ENCODE data around the gene C6orf62. TPM values are rescaled to one million over a fixed set of nuclear protein-coding genes. Genes with fewer than 3 reads are reported as not detected.
"Not testable (repeated sequence)": the region's sequence is repeated elsewhere in the genome, so short reads cannot be mapped to it uniquely, and the experiment has no call there.

Gene C6orf62
- total RNA-seq, 1 donor = 168 TPM

DNA sequence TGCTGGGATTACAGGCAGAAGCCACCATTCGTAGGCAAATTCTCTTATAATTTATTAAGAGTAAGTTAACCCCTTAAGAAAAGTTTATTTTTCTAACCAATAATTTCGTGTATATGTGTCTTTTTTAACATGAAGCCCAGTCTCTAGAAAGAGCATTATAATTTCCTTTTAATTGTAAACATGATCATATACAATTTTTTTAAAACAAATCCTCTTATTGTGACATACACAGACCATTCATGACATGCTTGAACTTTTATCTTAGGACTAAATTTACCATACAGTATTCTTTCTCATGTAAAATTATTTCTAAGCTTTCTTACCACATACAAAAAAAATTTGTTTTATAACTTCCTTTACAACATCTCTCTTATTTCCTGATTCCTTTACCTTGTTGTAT, 45.3 kb downstream of the C6orf62 start:
- Histone ChIP-seq H3K36me3 (ENCODE audit: insufficient read depth, low read length) (no peaks in the 10 kb centered on the region), H3K9me3 (ENCODE audit: low read depth, low read length) (no peaks in the 10 kb centered on the region), H4K20me1 (ENCODE audit: insufficient read depth, low read length) (no peaks in the 10 kb centered on the region), H3K4me1 (ENCODE audit: insufficient read depth, low read length) (no peaks in the 10 kb centered on the region), H3K79me2 (ENCODE audit: insufficient read depth, low read length) (no peaks in the 10 kb centered on the region), H3K27ac (ENCODE audit: low read depth, low read length) (no peak overlapping the region), H3K4me3 (ENCODE audit: insufficient read depth, low read length) (no peak overlapping the region), H3K27me3 (ENCODE audit: insufficient read depth, low read length) (no peaks in the 10 kb centered on the region), H3K4me2 (ENCODE audit: insufficient read depth, low read length) (no peak overlapping the region), H2AFZ (ENCODE audit: low read length) (no peak overlapping the region)
- TF ChIP-seq, protein P1, sequence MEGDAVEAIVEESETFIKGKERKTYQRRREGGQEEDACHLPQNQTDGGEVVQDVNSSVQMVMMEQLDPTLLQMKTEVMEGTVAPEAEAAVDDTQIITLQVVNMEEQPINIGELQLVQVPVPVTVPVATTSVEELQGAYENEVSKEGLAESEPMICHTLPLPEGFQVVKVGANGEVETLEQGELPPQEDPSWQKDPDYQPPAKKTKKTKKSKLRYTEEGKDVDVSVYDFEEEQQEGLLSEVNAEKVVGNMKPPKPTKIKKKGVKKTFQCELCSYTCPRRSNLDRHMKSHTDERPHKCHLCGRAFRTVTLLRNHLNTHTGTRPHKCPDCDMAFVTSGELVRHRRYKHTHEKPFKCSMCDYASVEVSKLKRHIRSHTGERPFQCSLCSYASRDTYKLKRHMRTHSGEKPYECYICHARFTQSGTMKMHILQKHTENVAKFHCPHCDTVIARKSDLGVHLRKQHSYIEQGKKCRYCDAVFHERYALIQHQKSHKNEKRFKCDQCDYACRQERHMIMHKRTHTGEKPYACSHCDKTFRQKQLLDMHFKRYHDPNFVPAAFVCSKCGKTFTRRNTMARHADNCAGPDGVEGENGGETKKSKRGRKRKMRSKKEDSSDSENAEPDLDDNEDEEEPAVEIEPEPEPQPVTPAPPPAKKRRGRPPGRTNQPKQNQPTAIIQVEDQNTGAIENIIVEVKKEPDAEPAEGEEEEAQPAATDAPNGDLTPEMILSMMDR (IDR thresholded peaks at IDR 0.05; ENCODE audit: extremely low read depth, low read depth, low read length) = no peak
- no peak for DNase-seq (ENCODE audit: insufficient read length, low spot score, missing footprints)

DNA sequence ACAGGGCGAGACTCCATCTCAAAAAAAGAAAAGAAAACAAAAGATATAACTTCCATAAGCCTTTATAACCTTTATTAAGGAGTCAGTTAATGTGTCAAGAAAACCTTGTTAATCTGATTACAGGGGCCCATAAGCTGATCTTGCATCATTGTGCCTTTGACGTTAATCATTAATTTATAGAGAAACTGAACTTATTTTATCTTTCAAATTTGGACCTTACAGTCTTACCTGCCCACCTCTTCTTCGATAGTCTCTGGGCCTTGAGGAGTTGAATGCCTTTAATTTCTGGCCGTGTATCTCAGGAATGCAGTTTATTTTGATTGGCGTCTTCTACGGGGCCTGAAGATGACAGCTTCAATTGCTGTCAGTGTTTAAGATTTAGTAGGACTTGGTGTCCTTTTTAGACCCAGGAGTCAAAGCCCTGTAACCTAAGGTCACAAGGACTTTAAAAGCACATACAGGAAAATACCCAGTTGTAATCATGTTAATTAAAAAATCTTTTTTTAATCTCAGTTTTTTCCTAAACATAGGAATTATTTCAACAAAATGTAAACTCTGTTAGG, 46.3 kb downstream of the C6orf62 start:
- TF ChIP-seq, protein P1 (IDR thresholded peaks at IDR 0.05; ENCODE audit: extremely low read depth, low read depth, low read length) = no peak
- H3K36me3 ChIP-seq (ENCODE audit: insufficient read depth, low read length) = no peaks in the 10 kb centered on the region

DNA sequence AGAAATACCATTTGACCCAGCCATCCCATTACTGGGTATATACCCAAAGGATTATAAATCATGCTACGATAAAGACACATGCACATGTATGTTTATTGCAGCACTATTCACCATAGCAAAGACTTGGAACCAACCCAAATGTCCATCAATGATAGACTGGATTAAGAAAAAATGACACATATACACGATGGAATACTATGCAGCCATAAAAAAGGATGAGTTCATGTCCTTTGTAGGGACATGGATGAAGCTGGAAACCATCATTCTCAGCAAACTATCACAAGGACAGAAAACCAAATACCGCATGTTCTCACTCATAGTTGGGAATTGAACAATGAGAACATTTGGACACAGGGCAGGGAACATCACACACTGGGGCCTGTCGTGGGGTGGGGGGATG, 47.9 kb downstream of the C6orf62 start:
- not testable (repeated sequence) for H3K9me3 ChIP-seq (ENCODE audit: low read depth, low read length); H3K36me3 ChIP-seq (ENCODE audit: insufficient read depth, low read length); H3K4me1 ChIP-seq (ENCODE audit: insufficient read depth, low read length); DNase-seq (ENCODE audit: insufficient read length, low spot score, missing footprints); H2AFZ ChIP-seq (ENCODE audit: low read length); H3K27me3 ChIP-seq (ENCODE audit: insufficient read depth, low read length); H3K4me3 ChIP-seq (ENCODE audit: insufficient read depth, low read length); H4K20me1 ChIP-seq (ENCODE audit: insufficient read depth, low read length); H3K27ac ChIP-seq (ENCODE audit: low read depth, low read length); H3K4me2 ChIP-seq (ENCODE audit: insufficient read depth, low read length)
- peaks cover 12% of the 10 kb centered on the region for H3K79me2 ChIP-seq (ENCODE audit: insufficient read depth, low read length)

More for the DNA sequence above, 46.3 kb downstream of the C6orf62 start:
- H3K4me2 ChIP-seq (ENCODE audit: insufficient read depth, low read length) = no peak overlapping the region
- H3K4me1 ChIP-seq (ENCODE audit: insufficient read depth, low read length) = peaks cover 2% of the 10 kb centered on the region
- no peak overlapping the region for H3K27ac ChIP-seq (ENCODE audit: low read depth, low read length)
- no peak overlapping the region for H2AFZ ChIP-seq (ENCODE audit: low read length)
- H3K4me3 ChIP-seq (ENCODE audit: insufficient read depth, low read length) = no peak overlapping the region
- H3K9me3 ChIP-seq (ENCODE audit: low read depth, low read length) = no peaks in the 10 kb centered on the region
- no peaks in the 10 kb centered on the region for H4K20me1 ChIP-seq (ENCODE audit: insufficient read depth, low read length)
- H3K27me3 ChIP-seq (ENCODE audit: insufficient read depth, low read length) = no peaks in the 10 kb centered on the region
- peaks cover 4% of the 10 kb centered on the region for H3K79me2 ChIP-seq (ENCODE audit: insufficient read depth, low read length)
- no peak for DNase-seq (ENCODE audit: insufficient read length, low spot score, missing footprints)

DNA sequence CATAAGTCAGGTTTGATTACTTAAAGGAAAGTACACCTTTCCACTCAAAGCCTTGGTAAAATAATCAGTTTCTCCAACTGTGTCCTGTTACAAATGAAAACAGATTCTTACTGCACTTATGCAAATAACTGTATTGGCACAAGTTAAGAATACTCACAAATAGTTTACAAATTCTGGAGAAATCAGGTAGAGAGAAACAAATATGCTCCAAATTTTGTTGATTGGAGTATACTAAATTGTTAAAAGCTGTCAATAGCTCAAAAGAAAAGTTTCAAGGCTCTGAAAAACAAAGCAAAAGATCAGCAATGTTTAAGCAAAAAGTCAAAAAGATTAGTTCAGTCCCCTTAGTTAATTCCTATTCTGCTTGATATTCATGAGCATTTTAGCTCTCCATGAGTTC, 48.5 kb downstream of the C6orf62 start:
- Histone ChIP-seq H3K4me1 (ENCODE audit: insufficient read depth, low read length) (peaks cover 12% of the 10 kb centered on the region), H3K79me2 (ENCODE audit: insufficient read depth, low read length) (peaks cover 17% of the 10 kb centered on the region)
- not testable (repeated sequence) for H3K27me3 ChIP-seq (ENCODE audit: insufficient read depth, low read length); H3K36me3 ChIP-seq (ENCODE audit: insufficient read depth, low read length); H3K4me3 ChIP-seq (ENCODE audit: insufficient read depth, low read length); H3K4me2 ChIP-seq (ENCODE audit: insufficient read depth, low read length); DNase-seq (ENCODE audit: insufficient read length, low spot score, missing footprints); H2AFZ ChIP-seq (ENCODE audit: low read length); H4K20me1 ChIP-seq (ENCODE audit: insufficient read depth, low read length); H3K9me3 ChIP-seq (ENCODE audit: low read depth, low read length); H3K27ac ChIP-seq (ENCODE audit: low read depth, low read length)

DNA sequence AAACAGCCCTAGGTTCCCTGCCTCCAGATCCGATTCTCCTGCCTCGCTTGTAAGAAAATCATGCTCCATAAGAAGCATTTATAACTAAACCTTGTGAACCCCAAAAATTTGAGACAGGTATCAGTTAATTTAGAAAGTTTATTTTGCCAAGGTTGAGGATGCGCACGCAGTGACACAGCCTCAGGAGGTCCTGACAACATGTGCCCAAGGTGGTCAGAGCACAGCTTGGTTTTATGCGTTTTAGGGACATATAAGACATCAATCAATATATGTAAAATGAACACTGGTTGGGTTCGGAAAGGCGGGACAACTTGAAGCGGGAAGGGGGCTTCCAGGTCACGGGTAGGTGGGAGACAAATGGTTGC, 50.0 kb downstream of the C6orf62 start:
- Histone ChIP-seq H3K79me2 (ENCODE audit: insufficient read depth, low read length) (peaks cover 31% of the 10 kb centered on the region), H3K36me3 (ENCODE audit: insufficient read depth, low read length) (peaks cover 6% of the 10 kb centered on the region), H3K4me3 (ENCODE audit: insufficient read depth, low read length) (no peak overlapping the region), H3K27me3 (ENCODE audit: insufficient read depth, low read length) (no peaks in the 10 kb centered on the region), H3K9me3 (ENCODE audit: low read depth, low read length) (no peaks in the 10 kb centered on the region), H4K20me1 (ENCODE audit: insufficient read depth, low read length) (no peaks in the 10 kb centered on the region), H2AFZ (ENCODE audit: low read length) (no peak overlapping the region), H3K4me2 (ENCODE audit: insufficient read depth, low read length) (no peak overlapping the region), H3K27ac (ENCODE audit: low read depth, low read length) (no peak overlapping the region), H3K4me1 (ENCODE audit: insufficient read depth, low read length) (peaks cover 15% of the 10 kb centered on the region)
- no peak for DNase-seq (ENCODE audit: insufficient read length, low spot score, missing footprints)
- TF ChIP-seq, protein P1 (IDR thresholded peaks at IDR 0.05; ENCODE audit: extremely low read depth, low read depth, low read length) = no peak

DNA sequence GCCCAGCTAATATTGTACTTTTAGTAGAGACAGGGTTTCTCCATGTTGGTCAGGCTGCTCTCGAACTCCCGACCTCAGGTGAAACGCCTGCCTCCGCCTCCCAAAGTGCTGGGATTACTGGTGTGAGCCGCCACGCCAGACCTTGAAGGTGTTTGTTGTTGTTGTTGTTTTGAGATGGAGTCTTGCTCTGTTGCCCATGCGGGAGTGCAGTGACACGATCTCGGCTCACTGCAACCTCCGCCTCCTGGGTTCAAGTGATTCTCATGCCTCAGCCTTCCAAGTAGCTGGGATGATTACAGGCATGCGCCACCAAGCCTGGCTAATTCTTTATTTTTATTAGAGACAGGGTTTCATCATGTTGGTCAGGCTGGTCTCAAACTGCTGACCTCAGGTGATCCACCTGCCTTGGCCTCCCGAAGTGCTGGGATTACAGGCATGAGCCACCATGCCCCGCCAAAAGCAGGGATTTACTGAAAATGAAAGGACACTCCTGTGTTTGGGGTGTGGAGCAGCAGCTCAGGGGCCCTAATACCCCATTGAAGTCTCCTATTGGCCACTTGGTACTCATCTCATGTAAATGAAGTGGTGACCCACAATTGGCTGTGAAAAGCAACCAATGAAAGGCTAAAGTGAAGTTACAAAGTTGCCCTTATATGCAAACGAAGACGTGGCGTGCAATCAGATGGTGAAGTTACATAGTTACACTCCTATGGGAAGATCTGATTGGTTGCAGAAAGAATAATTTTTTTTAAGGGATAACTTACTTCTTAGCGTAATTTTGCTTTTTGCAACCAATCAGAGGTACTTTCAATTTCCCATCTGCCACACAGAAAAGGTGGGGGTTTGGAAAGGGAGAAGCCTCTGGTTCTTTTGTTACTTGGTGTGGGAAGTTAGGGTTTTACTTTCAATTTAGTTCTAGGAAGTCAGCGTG, 50.6 kb downstream of the C6orf62 start:
- H3K4me2 ChIP-seq (ENCODE audit: insufficient read depth, low read length) = peak overlapping the region; percentile 94
- H3K27ac ChIP-seq (ENCODE audit: low read depth, low read length) = peak overlapping the region; percentile 95
- H2AFZ ChIP-seq (ENCODE audit: low read length); H4K20me1 ChIP-seq (ENCODE audit: insufficient read depth, low read length); H3K9me3 ChIP-seq (ENCODE audit: low read depth, low read length); DNase-seq (ENCODE audit: insufficient read length, low spot score, missing footprints); H3K27me3 ChIP-seq (ENCODE audit: insufficient read depth, low read length): not testable (repeated sequence)
- peaks cover 13% of the 10 kb centered on the region for H3K36me3 ChIP-seq (ENCODE audit: insufficient read depth, low read length)
- H3K79me2 ChIP-seq (ENCODE audit: insufficient read depth, low read length) = peaks cover 38% of the 10 kb centered on the region
- peak overlapping the region; percentile 89 for H3K4me3 ChIP-seq (ENCODE audit: insufficient read depth, low read length)
- peaks cover 15% of the 10 kb centered on the region for H3K4me1 ChIP-seq (ENCODE audit: insufficient read depth, low read length)
